Osteoblast (primary cell): ENCODE results near the gene PDE5A. TPM values are rescaled to one million over a fixed set of nuclear protein-coding genes. Genes with fewer than 3 reads are reported as not detected.
"Not testable (repeated sequence)": the region's sequence is repeated elsewhere in the genome, so short reads cannot be mapped to it uniquely, and the experiment has no call there.

Source experiments
- DNase-seq: peaks from one replicate; pipeline ENCODE4 v3.0.0; 2011; ENCODE audit warnings: low spot score, mixed read lengths; ENCODE audit not compliant: insufficient read length; ENCODE audit errors: missing footprints
- H2AFZ ChIP-seq: 2 replicates; pipeline ENCODE4 v1.6.0; 2011; ENCODE audit warnings: mild to moderate bottlenecking, low read length
- H3K27ac ChIP-seq: 2 replicates; pipeline ENCODE4 v1.5.1; 2011; ENCODE audit warnings: mild to moderate bottlenecking, low read depth, low read length, moderate library complexity
- H3K27me3 ChIP-seq: 2 replicates; pipeline ENCODE4 v1.6.0; 2012; ENCODE audit warnings: mild to moderate bottlenecking, control low read depth, inconsistent platforms, low read length, moderate library complexity; ENCODE audit not compliant: insufficient read depth
- H3K36me3 ChIP-seq: 2 replicates; pipeline ENCODE4 v1.5.1; 2011; ENCODE audit warnings: mild to moderate bottlenecking, low read length, control low read depth, moderate library complexity; ENCODE audit not compliant: insufficient read depth
- H3K4me1 ChIP-seq: 2 replicates; pipeline ENCODE4 v1.5.1; 2011; ENCODE audit warnings: mild to moderate bottlenecking, low read length, control low read depth, moderate library complexity; ENCODE audit not compliant: insufficient read depth
- H3K4me2 ChIP-seq: 2 replicates; pipeline ENCODE4 v1.6.0; 2011; ENCODE audit warnings: mild to moderate bottlenecking, low read length; ENCODE audit not compliant: insufficient read depth
- H3K4me3 ChIP-seq: fragments of 200-600 bp; sonication (generic); 3 replicates; pipeline ENCODE4 v1.5.1; 2012; ENCODE audit warnings: mild to moderate bottlenecking, low read length, inconsistent platforms; ENCODE audit not compliant: insufficient read depth
- H3K79me2 ChIP-seq: 2 replicates; pipeline ENCODE4 v1.6.0; 2012; ENCODE audit warnings: mild to moderate bottlenecking, low read length, control low read depth, inconsistent platforms; ENCODE audit not compliant: insufficient read depth
- H3K9me3 ChIP-seq: 2 replicates; pipeline ENCODE4 v1.5.1; 2011; ENCODE audit warnings: low read depth, low read length, control low read depth
- H4K20me1 ChIP-seq: 2 replicates; pipeline ENCODE4 v1.6.0; 2012; ENCODE audit warnings: mild to moderate bottlenecking, low read length, control low read depth; ENCODE audit not compliant: insufficient read depth
- CTCF ChIP-seq: IDR thresholded peaks from 2 replicates; pipeline ENCODE4 v1.5.1; 2011; ENCODE audit warnings: mild to moderate bottlenecking, low read depth, low read length, moderate library complexity; ENCODE audit errors: extremely low read depth
- total RNA-seq: library from RNA; depleted of rRNA; stranded (reverse); fragments of >200 nt; gene quantifications from 2 replicates; pipeline ENCODE4 v1.2.3, GENCODE V29; 2012

PDE5A gene
- total RNA-seq, 1 donor: 140 TPM

DNA sequence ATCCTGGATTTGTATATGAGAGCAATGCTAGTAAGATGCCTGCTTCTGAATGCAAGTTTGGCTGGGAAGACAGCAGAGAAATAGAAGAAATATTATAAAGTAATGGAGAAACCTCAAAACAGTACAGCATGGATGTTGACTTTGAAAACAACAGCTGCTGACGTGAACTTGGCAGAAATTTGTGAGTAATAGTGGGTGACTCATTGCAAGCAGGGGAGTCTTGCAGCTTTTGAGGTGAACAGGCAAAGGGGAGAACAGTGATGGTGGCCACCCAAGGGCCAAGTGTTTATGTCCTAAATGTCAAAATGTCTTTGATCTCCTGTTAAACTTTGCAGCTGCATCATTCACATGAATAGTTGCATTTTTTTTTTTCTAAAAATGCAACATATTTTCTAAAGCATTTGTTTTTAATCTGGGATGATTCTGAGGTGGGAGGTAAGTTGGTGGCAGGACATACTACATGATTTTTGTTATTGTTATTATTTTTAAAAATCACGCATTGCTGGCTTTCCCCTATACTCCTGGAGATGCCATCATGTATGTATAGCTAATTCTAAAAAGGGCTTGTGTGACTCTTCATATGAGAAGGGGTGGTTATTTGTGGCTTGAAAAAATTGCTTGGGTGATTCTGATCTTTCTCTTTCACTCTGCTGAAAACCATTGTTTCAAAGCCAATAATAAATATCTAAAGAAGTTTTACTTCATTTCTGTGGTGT lies 158.4 kb downstream of the PDE5A start:
- not testable (repeated sequence) for H3K27ac ChIP-seq, DNase-seq, H3K79me2 ChIP-seq

GRCh38 chr4:119469039-119469438 lies 159.6 kb downstream of the PDE5A start:
- not testable (repeated sequence) for DNase-seq, H3K4me3 ChIP-seq, H3K4me1 ChIP-seq, H3K4me2 ChIP-seq, H3K79me2 ChIP-seq, H3K9me3 ChIP-seq, H3K27me3 ChIP-seq, H3K36me3 ChIP-seq, H2AFZ ChIP-seq, H4K20me1 ChIP-seq
- peak overlapping the region; percentile 4 for H3K27ac ChIP-seq

More for the DNA sequence above, 158.4 kb downstream of the PDE5A start:
- not testable (repeated sequence) for H2AFZ ChIP-seq, H3K4me1 ChIP-seq, H3K9me3 ChIP-seq, H3K36me3 ChIP-seq, H3K4me3 ChIP-seq, H3K27me3 ChIP-seq, H4K20me1 ChIP-seq, H3K4me2 ChIP-seq

DNA sequence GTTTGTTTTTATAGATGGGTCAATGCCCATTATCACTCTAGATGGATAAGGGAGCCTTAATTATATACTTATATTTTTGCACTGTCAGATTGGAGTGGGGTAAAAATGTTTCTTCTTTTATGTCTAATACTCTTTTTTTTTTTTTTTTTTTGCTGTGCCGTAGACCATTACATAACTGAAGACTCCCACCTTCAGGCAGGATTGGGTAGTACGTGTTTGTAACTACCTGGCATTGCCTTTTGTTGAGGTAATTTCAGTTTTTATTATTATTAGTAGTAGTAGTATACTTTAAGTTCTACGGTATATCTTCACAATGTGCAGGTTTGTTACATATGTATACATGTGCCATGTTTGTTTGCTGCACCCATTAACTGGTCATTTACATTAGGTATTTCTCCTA lies 165.9 kb downstream of the PDE5A start:
- H3K4me2 ChIP-seq, H3K27ac ChIP-seq, H2AFZ ChIP-seq, H3K27me3 ChIP-seq, H3K4me3 ChIP-seq, H3K36me3 ChIP-seq, DNase-seq, H3K79me2 ChIP-seq, H3K4me1 ChIP-seq, H4K20me1 ChIP-seq, H3K9me3 ChIP-seq: not testable (repeated sequence)
- peak; percentile 16 for TF ChIP-seq CTCF

DNA sequence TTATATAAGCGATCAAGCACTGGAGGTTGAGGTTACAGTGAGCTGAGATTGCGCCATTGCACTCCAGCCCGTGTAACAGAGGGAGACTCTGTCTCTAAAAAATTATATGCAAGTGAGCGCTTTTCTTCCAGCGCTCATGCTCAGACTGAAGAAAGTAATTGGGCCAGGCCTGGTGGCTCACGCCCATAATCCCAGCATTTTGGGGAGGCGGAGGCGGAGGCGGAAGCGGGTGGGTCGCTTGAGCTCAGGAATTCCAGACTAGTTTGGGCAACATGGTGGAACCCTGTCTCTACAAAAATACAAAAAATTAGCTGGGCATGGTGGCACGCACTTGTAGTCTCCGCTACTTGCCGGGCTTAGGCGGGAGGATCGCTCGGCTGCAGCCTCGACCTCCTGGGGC lies 172.9 kb downstream of the PDE5A start:
- Histone ChIP-seq H3K4me2 (peak overlapping the region; percentile 60), H3K4me3 (peak overlapping the region; percentile 51)
- not testable (repeated sequence) for H4K20me1 ChIP-seq, H2AFZ ChIP-seq, DNase-seq, H3K9me3 ChIP-seq, H3K79me2 ChIP-seq, H3K27me3 ChIP-seq, H3K4me1 ChIP-seq, H3K27ac ChIP-seq, H3K36me3 ChIP-seq

GRCh38 chr4:119454491-119455270 lies 173.9 kb downstream of the PDE5A start:
- peak overlapping the region; percentile 95 for H3K27ac ChIP-seq
- H3K79me2 ChIP-seq, H3K9me3 ChIP-seq, H4K20me1 ChIP-seq, H3K36me3 ChIP-seq, H3K4me1 ChIP-seq, H3K27me3 ChIP-seq: not testable (repeated sequence)
- H3K4me3 ChIP-seq: peak overlapping the region; percentile 76
- peak; percentile 96 for DNase-seq
- H3K4me2 ChIP-seq: peak overlapping the region; percentile 76
- H2AFZ ChIP-seq: peak overlapping the region; percentile 88

DNA sequence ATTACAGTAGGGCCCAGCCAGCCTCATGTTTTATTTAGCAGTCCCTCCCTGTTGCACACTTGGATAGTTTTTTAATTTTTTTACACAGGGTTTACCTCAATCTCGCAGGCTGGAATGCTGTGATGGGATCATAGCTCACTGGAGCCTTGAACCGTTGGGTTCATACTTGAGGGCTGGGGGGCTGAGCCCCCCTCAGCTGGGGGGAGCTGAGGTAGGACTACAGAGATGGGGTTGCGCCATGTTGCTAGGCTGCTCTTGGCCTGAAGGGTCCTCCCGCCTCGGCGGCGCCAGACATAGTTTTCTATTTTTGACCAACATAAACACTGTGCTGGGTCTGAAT lies 174.5 kb downstream of the PDE5A start:
- H3K4me1 ChIP-seq, H3K79me2 ChIP-seq, H3K9me3 ChIP-seq, H4K20me1 ChIP-seq, H3K36me3 ChIP-seq, H3K27me3 ChIP-seq: not testable (repeated sequence)
- peak overlapping the region; percentile 76 for H3K4me2 ChIP-seq
- peak overlapping the region; percentile 95 for H3K27ac ChIP-seq
- H2AFZ ChIP-seq: peak overlapping the region; percentile 88
- DNase-seq: peak; percentile 14
- peak overlapping the region; percentile 76 for H3K4me3 ChIP-seq

DNA sequence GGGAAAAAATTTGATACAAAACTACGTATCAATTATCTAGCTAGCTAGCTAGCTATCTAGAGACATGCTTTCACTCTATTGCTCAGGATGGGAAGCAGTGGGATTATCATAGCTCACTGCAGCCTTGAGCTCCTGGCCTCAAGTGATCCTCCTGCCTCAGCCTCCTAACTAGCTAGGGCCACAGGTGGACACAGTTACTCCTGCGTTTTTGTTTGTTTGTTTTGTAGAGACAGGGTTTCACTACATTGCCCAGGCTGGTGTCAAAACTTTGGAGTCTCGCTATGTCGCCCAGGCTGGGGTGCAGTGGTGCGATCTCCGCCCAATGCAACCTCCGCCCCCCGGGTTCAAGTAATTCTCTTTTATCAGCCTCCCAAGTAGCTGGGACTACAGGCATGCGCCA lies 175.3 kb downstream of the PDE5A start:
- H3K9me3 ChIP-seq, H3K27me3 ChIP-seq, H3K4me3 ChIP-seq, H3K27ac ChIP-seq, H3K4me2 ChIP-seq, H4K20me1 ChIP-seq, H3K36me3 ChIP-seq, H2AFZ ChIP-seq, H3K4me1 ChIP-seq, DNase-seq, H3K79me2 ChIP-seq: not testable (repeated sequence)

GRCh38 chr4:119449851-119450250 lies 178.8 kb downstream of the PDE5A start:
- not testable (repeated sequence) for H3K79me2 ChIP-seq, H3K4me3 ChIP-seq, H3K4me2 ChIP-seq, H3K27me3 ChIP-seq, H3K36me3 ChIP-seq, H4K20me1 ChIP-seq, H3K27ac ChIP-seq, H3K4me1 ChIP-seq, H3K9me3 ChIP-seq, H2AFZ ChIP-seq, DNase-seq
